Measurements from ENCODE around the gene COL23A1. TPM values are rescaled to one million over a fixed set of nuclear protein-coding genes. Genes with fewer than 3 reads are reported as not detected.

COL23A1 gene
- total RNA-seq, 1 donor from 2014 or later: 3.5 TPM

GRCh38 chr5:178555005-178555404 is 35.2 kb downstream of the COL23A1 start:
- no peak for DNase-seq (ENCODE audit: low spot score)

DNA sequence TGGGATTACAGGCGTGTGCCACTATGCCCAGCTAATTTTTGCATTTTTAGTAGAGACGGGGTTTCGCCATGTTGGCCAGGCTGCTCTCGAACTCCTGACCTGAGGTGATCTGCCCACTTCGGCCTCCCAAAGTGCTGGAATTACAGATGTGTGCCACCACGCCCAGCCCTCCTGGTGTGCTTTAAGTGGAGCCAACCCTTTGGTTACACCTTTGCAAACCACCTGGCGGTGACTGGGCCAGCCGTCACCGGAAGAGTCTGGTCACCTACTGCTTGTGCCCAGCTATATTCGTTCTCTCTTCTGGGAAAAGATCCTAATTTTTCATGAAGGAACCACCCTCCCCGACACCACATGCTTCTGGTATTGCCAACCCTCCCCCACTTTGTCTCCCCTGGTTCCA is 35.9 kb downstream of the COL23A1 start:
- no peak for DNase-seq (ENCODE audit: low spot score)

DNA sequence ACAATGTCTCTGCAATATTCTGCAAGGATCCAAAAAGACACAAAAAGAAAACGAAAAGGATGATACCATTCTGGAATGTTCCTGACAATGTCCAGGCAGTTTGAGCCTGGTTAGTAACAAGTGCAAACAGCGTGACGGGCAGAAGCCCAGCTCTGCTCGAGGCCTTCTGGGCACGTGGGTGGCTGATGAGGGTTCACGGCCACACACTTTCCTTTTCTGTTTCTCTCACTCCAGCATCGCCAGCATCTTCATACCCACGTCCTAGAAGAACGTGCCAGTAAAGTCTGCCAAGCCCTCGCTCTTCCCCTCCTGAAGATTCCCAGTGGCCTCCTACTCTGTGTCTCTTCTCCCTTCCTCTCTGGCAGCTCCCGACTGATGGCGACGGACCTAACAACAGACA is 36.7 kb downstream of the COL23A1 start:
- no peak for DNase-seq (ENCODE audit: low spot score)

- DNase-seq (ENCODE audit: low spot score): no peak
Observed at GRCh38 chr5:178551468-178551867, 38.7 kb downstream of the COL23A1 start.

DNA sequence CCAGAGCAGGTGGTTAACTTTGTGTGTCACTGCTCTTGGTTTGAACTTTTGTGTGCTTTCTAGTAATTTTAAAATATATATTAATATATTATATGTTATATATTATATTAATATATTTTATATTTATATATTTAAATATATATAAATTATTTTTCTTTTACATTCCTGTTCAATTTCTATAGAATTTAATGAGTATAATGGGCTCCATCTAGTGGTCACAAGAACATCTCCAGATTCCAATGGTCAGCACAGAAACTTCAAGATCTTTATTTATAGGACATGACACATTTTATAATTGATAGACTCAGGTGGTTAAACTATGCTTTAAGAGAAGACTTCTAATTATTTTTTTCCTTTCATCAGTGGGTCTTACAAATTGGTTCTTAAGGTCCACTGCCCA is 39.1 kb downstream of the COL23A1 start:
- DNase-seq (ENCODE audit: low spot score): no peak

DNA sequence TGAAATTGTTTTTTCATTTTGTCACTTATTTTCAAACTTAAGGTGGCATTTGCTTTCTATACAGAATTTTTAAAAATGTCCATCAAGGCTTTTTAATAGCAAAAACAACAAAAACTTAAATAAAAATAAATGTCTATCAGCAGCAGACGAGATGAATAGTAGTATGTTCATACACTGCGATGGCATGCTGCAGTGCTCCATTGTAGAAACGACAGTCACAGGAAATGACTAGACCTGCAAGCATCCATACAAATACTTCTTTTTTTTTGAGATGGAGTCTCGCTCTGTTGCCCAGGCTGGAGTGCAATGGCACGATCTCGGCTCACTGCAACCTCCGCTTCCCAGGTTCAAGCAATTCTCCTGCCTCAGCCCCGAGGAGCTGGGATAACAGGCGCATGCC is 41.4 kb downstream of the COL23A1 start:
- no peak for DNase-seq (ENCODE audit: low spot score)

DNA sequence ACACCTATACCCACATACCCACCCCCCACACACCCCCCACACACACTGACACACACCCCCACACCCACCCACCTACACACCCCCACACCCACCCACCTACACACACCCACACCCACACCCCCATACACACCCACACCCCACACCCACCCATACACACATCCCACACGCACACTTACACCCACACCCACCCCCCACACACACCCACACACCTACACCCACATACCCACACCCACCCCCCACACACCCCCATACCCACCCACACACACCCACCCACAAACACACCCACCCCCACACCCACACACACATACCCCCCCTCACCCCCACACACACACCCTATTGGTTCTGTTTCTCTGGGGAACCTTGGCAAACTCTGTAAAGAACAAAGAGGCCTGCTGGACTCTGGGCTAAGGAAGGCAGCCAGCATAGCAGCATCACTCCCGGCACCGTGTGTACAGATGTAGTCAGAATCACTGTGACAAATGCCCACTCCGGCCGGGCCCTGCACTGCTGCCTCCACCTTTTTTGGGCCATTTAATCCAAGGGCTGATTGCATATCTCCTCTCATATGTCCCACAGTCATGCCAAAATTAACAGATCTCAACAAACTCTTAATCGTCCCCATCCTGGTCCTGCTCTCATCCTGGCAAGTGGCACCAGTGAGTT is 42.3 kb downstream of the COL23A1 start:
- no peak for DNase-seq (ENCODE audit: low spot score)

GRCh38 chr5:178547052-178547666 is 43.0 kb downstream of the COL23A1 start:
- no peak for DNase-seq (ENCODE audit: low spot score)

GRCh38 chr5:178546675-178547033 is 43.5 kb downstream of the COL23A1 start:
- DNase-seq (ENCODE audit: low spot score): no peak

DNA sequence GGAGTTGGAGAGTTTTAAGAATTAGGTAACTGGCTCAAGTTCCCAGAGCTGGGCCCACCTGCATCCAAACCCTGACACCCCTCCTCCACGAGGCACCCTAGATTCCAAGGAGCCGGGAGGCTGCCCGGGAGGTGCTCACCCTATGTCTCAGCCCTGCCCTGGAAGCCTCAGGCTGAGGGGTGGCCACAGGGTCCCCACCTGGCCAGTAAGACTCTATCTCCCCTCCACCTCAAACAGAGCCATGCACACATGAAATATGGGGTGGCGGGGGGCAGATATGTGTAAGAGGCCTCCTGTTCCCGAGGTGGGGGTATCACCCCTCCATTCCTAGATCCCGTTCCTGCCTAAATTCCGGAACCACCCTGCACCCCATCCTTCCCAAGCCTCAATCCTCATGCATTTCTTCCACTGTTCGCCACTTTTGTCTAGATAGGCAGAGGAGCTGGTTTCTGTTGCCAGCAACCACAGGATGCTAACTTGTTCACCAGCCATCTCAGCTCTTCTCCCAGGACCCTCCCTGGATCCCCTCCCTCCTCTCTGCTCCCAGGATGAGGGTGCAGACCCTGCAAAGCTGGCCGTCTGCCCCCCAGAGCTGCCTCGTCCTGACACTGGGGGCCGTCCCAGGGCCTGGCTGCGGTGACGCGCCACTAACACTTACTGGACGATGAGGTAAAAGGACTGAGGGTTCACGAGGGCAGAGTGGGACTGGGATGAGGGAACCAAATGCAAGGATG is 44.1 kb downstream of the COL23A1 start:
- DNase-seq (ENCODE audit: low spot score): no peak

GRCh38 chr5:178545176-178545575 is 45.0 kb downstream of the COL23A1 start:
- DNase-seq (ENCODE audit: low spot score): no peak

- no peak for DNase-seq (ENCODE audit: low spot score)
Observed at GRCh38 chr5:178544166-178544834, 45.9 kb downstream of the COL23A1 start.

DNA sequence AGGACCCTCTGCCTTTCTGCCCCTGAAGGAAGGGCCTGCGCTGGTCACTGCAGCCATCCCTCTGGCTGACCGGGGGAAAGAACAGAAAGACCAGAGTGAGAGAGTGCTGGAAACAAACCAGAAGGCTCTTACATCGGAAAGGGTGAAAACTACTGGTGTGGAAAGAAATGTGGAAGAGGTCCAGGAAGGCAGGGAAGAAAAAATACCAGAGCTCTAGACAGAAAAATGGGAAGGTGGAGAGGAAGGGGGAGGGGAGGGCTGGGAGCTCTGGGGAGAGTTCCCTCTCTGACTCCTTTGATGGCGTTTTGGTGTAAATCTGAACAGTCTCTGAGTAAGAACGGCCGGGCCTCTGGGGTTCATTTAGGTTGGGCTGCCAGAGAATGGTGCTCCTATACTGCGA is 47.7 kb downstream of the COL23A1 start:
- DNase-seq (ENCODE audit: low spot score): no peak

- no peak for DNase-seq (ENCODE audit: low spot score)
Observed at GRCh38 chr5:178540526-178540925, 49.7 kb downstream of the COL23A1 start.

DNA sequence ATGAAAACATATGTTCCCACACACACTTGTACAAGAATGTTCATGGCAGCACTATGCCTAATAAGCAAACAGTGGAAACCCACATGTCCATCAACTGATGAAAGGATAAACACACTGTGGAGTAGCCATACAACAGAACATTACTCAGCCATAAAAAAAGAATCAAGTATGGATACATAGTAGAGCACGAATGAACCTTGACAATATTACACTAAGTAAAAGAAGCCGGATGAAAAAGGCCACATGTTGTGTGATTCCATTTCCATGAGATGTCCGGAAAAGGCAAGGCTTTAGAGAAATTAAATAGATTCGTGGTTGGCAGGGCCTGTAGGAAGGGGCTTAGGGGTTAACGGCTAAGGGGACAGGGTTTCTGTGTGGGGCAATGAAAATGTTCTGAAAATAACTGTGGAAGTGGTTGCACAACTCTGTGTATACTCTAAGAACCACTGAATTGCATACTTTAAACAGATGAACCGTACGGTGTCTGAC is 51.4 kb downstream of the COL23A1 start:
- DNase-seq (ENCODE audit: low spot score): no peak

GRCh38 chr5:178537467-178538371 is 52.5 kb downstream of the COL23A1 start:
- DNase-seq (ENCODE audit: low spot score): no peak

- DNase-seq (ENCODE audit: low spot score): no peak
Observed at GRCh38 chr5:178536541-178537466, 53.4 kb downstream of the COL23A1 start.

GRCh38 chr5:178535299-178536175 is 54.7 kb downstream of the COL23A1 start:
- no peak for DNase-seq (ENCODE audit: low spot score)

DNA sequence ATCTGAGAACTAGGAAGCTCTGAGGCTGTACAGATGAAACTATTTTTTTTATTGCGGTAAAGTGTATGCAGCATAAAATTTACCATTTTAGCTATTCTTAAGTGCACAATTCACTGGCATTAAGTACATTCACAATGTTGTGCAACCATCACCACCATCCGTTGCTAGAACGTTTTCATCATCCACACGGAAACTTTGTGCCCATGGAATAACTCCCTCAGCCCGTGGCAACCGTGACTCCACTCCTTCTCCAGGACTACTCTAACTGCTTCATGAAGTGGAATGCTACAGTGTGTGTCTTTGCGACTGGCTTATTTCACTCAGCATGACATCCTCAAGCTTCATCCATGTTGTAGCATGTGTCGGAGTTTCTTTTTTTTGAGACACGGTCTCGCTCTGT is 57.1 kb downstream of the COL23A1 start:
- no peak for DNase-seq (ENCODE audit: low spot score)
